Fibroblast of peridontal ligament (primary cell): ENCODE data around the gene PRKAG2.
"Not testable (repeated sequence)": the region's sequence is repeated elsewhere in the genome, so short reads cannot be mapped to it uniquely, and the experiment has no call there.

Source experiments
- DNase-seq: peaks from one replicate; pipeline ENCODE4 v3.0.0-alpha.2; 2010; ENCODE audit errors: extremely low read depth

The PRKAG2 gene

GRCh38 chr7:151552352-151553028 is 324.4 kb downstream of the PRKAG2 start:
- DNase-seq, result no peak

GRCh38 chr7:151551820-151552219 is 325.1 kb downstream of the PRKAG2 start:
- no peak for DNase-seq

DNA sequence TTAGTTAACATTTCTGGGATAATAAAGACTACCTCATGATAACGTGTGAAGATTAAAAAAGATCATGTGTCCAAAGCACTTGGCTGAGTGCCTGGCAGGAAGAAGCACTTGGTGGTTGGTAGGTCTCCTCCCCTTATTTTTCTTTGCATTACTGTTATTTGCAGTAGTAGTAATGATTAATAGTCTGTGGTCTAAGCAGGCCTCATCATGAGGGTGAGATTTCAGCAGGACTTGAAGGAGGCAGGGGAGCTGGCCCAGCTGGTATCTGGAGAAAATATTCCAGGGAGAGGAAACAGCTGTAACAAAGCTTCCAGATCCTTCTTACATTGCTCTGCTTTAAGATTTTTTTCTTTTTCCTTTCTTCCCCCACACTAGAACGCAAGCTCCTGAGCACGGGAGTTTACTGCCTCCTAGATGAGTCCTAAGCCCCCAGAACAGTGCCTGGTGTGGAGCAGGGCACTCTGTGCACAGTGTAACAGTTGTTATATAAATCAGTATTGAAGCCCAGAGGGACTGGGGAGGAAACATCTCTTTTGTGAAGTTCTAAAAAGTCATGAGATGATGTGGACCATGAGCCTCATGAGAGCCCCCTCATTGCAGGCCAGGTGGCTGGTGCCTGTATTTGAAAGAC is 326.1 kb downstream of the PRKAG2 start:
- DNase-seq, result no peak

GRCh38 chr7:151549644-151550043 is 327.3 kb downstream of the PRKAG2 start:
- no peak for DNase-seq

GRCh38 chr7:151549083-151549482 is 327.8 kb downstream of the PRKAG2 start:
- DNase-seq, result no peak

DNA sequence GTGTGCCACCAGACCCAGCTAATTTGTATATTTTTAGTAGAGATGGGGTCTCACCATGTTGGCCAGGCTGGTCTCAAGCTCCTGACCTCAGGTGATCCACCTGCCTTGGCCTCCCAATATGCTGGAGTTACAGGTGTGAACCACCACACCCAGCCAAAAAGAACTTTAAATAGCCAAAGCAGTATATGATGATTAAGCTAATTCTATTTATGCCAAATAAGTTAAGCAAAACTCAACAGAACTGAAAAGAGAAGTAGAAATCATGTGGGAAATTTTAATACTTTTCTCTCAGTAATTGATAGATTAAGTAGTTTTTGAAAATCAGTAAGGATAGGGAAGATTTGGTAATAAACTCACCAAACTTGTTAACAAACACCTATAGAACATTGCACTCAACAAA is 332.7 kb downstream of the PRKAG2 start:
- DNase-seq, result no peak

GRCh38 chr7:151542606-151543130 is 334.2 kb downstream of the PRKAG2 start:
- DNase-seq, result no peak

DNA sequence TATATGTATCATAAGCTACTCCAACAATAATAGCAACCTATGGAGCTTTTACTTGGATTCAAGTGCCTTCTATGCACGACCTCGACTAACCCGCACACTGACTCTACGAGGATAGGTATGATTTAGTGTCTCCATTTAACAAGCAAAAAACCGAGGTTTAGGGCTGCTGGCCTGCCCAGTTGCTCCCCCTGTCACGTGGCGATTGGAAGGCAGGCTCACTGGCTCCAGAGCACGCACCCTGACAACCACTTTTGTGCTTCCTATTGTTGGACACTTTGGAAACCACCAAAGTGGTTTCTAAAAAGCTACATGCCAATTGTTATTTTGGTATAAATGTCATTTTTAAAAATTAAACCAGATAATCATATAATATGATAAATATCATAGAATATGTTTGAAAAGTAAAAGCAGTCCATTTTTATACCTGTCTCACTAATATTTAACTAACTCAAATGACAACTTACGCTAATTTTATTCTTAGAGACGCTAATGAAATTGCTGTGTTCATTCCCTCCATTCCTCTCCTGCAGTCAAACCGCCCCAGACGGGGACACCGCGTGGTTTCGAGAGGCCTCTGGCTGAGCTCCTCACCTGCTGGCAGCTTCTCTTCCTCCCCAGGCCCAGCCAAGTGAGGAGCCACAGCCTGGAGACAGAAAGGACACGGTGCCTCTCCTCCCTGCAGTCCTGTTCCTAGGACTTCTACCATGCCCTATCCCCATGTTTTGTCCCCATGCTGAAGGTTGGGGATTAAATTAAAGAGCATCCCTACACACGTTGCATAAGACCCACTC is 335.0 kb downstream of the PRKAG2 start:
- DNase-seq, result no peak

DNA sequence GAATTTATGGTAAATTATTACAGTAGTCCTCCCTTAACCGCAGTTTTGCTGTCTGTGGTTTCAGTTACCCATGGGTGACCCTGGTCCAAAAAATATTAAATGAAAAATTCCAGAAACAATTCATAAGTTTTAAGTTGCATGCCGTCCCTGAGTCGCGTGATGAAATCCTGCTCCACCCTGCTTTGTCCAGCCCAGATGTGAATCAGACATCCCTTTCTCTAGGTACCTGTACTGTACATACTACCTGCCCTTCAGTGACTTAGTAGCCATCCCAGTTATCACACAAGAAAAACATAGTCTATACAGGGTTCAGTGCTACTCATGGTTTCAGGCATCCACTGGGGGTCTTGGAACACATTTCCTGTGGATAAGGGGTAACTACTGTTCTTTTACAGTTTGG is 336.8 kb downstream of the PRKAG2 start:
- DNase-seq, result no peak

DNA sequence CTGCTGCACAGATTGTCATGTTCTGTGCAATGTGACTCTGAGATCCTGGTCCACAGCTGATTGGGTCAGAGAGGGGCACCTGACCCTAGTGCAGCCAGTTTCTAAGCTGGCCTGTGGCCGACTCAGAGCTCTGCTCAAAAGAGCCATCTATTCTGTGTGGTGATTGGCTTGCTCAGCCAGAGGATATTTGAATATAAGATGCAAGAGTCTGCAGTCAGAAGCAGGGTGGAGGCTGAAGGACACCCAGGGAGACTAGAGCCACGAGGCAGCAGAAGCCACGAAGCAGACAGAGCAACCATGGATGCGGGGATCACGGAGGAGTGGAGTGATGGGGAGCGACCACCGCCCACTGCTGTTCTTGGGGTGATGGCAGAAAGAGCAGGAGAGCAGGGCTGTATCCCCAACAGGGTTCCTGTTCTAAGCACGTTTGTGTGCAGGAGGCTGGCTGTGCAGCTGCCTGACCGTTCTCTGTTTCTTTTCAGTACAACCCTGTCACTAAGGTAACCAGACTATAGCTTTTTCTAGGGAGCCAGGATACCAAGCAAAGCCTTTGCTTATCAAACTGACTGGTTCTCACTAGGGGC is 337.7 kb downstream of the PRKAG2 start:
- no peak for DNase-seq

DNA sequence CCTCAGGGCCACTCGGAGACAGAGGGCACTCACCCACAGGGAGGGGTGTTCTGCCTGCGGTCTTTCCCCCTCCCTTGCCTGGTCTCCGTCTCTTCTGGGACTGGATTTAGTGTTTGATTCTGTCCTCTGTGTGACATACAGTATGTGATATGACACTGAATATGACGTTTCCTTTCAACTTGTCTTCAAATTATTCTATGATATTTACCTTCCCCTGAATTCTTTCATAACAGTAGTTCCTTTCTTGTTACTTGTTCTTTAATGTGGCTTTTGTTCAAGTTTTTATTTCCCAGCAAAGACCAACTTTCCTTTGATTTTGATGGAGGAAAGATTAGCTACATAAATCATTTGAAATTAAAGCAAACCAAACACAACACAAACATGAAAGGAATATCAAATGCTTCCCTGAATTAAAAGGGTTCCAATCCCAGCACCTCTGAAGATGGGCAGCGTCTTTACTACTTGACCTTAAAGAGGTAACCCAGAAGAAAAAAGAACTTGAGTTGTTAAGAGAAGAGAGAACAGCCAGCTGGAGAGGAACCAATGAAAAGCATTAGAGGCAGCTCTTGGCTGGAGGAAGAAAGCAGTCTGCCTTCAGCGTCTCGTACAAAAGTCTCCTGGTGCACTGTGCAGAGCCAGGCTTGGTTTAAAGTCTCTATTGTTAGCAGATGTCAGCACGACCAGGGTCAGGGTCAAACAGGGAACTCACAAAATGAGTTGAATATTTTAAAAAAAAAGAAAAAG is 338.9 kb downstream of the PRKAG2 start:
- peak; percentile 51 for DNase-seq

DNA sequence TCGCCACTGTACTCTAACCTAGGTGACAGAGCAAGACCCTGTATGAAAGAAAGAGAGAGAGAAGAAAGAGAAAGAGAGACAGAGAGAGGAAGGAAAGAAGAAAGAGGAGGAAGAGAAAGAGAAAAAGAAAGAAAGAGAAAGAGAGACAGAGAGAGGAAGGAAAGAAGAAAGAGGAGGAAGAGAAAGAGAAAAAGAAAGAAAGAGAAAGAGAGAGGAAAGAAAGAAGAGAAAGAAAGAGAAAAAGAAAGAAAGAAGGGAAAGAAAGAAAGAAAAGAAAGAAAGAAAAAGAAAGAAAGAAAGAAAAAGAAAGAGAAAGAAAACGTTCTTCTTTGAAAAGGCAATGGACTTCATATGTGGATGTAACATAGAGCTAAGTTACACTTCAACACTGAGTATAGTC is 340.7 kb downstream of the PRKAG2 start:
- DNase-seq, result not testable (repeated sequence)

- DNase-seq, result no peak
Observed at GRCh38 chr7:151529842-151530241, 347.1 kb downstream of the PRKAG2 start.

GRCh38 chr7:151524845-151525244 is 352.1 kb downstream of the PRKAG2 start:
- no peak for DNase-seq

- DNase-seq, result no peak
Observed at GRCh38 chr7:151524331-151524730, 352.6 kb downstream of the PRKAG2 start.

GRCh38 chr7:151520419-151521261 is 356.3 kb downstream of the PRKAG2 start:
- no peak for DNase-seq

- DNase-seq, result peak; percentile 99
Observed at GRCh38 chr7:151519765-151520418, 357.0 kb downstream of the PRKAG2 start, which contains the start of gene RHEB. Gene RHEB (minus strand): TSS chr7:151519895. CDS start chr7:151519511, 384 bp downstream.

DNA sequence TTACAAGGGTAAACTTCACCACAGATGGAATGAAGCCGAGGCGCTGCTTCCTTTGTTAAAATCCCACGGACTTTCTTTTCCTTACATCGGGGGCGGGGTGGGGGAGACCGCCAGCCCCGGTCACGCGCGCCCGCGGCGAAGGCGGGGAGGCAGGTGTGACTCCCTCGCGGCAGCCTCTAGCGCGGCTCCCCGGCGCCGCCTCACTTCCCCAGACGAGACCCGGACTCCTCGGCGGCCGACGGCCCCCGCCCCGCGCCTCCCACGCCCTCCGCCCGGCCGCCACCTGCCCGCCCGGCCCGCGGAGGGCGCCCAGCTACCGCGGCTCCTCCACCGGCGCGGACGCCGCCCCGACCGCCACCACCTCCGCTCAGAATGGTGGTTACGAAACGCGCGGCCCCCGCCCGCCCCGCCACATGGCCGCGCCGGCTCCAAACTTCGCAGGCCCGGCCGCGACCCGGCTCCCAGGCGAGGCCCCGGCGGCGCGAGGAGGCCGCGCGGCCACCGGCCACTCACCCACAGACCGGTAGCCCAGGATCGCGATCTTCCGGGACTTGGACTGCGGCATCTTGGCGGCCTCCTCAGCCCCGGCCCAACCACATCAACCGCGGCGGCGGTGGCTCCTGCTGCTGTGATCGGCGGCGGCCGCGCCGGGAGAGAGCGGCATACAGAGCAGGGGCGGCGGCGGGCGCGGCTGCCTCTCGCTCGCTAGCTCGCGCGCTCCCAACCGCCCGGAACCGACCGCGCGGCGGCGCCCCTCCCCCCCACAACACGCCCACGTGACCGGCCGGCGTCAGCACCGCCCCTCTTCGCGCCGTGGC is 357.8 kb downstream of the PRKAG2 start:
- DNase-seq, result not testable (repeated sequence)
